ENCODE results near the gene MAP3K8. TPM values are rescaled to one million over a fixed set of nuclear protein-coding genes. Genes with fewer than 3 reads are reported as not detected.

MAP3K8 gene
- total RNA-seq, 2 experiments from 2014 or later, result 54.5 to 56.8 TPM

- CTCF ChIA-PET, result interaction anchor here (1.0 to 2.2 kb wide), 4 partner anchors 10 to 131 kb away, joined by 3 to 4 read pairs (median 4); no protein-coding TSS in a partner anchor
Measured at GRCh38 chr10:30490289-30491000, 56.5 kb downstream of the MAP3K8 start.

GRCh38 chr10:30491204-30491915, 57.4 kb downstream of the MAP3K8 start:
- H3K4me3 Mint-ChIP-seq, result no peak overlapping the region
- H3K27ac Mint-ChIP-seq, result peak overlapping the region; percentile 33
- peaks cover 5% of the 10 kb centered on the region for H3K36me3 Mint-ChIP-seq
- CTCF ChIA-PET, result interaction anchor here (0.7 to 2.2 kb wide), 10 partner anchors 11 to 100 kb away, joined by 3 to 10 read pairs (median 4); no protein-coding TSS in a partner anchor
- H3K27me3 Mint-ChIP-seq, result peaks cover 5% of the 10 kb centered on the region
- no peak for DNase-seq
- ATAC-seq, result no peak
- no peaks in the 10 kb centered on the region for H3K9me3 Mint-ChIP-seq (ENCODE audit: low read depth)
- peaks cover 61% of the 10 kb centered on the region for H3K4me1 Mint-ChIP-seq

More at GRCh38 chr10:30490289-30491000, 56.5 kb downstream of the MAP3K8 start:
- Mint-ChIP-seq H3K27ac (no peak overlapping the region), H3K4me1 (peaks cover 55% of the 10 kb centered on the region), H3K4me3 (no peak overlapping the region), H3K36me3 (peaks cover 5% of the 10 kb centered on the region), H3K27me3 (peaks cover 5% of the 10 kb centered on the region), H3K9me3 (ENCODE audit: low read depth) (no peaks in the 10 kb centered on the region)
- ATAC-seq (no peak), DNase-seq (no peak)

- DNase-seq (no peak), ATAC-seq (peak; percentile 47)
- CTCF ChIA-PET, result interaction anchor here (0.7 to 2.2 kb wide), 10 partner anchors 15 to 78 kb away, joined by 3 to 10 read pairs (median 4); no protein-coding TSS in a partner anchor
- peaks cover 68% of the 10 kb centered on the region for H3K4me1 Mint-ChIP-seq
- no peak overlapping the region for H3K4me3 Mint-ChIP-seq
- peaks cover 5% of the 10 kb centered on the region for H3K27me3 Mint-ChIP-seq
- H3K9me3 Mint-ChIP-seq (ENCODE audit: low read depth), result no peaks in the 10 kb centered on the region
- H3K36me3 Mint-ChIP-seq, result peaks cover 5% of the 10 kb centered on the region
- peak overlapping the region; percentile 33 for H3K27ac Mint-ChIP-seq
Measured at GRCh38 chr10:30491916-30492515, 58.0 kb downstream of the MAP3K8 start.

DNA sequence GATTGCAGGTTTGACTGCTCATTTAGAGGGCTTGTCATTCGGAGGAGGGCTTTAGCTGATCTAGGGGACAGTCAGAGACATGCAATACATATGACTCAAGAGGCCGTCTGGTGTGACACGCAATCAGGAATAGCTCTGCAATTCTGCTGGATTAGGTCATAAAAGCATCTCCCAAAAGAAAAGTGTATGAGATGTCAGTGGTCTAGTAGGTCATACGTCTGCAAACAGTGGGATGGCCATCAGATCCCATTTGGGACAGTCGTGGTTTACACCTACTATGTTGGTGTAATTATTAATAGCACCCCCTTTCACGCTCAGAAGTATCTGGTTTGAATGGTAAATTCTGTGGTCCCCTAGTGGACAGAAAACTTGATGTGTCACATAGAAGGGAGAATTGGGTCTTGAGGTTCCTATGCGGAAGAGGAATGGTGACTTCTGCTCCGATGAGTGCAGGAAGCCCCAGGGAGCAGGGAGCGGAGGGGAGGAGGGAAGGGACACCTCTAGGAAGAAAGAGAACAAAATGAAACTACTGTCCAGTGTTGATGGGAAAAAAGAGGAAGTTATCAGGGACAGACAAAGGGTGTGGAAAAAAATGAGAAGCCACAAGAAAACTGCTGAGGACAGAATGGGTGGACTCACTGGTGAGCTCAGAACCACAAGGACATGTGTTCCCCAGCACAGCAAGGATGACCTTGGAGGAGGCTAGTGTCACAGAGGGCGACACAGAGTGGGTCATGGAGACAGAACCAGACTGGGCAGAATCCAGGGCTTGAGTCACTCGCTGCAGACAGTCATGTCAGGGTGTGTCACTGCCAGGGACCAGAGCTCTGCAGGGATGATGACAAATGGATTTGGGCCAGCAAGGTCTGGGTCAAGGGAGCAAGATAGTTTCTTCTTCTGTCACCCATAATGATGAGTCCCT, 59.9 kb downstream of the MAP3K8 start:
- ATAC-seq, result no peak
- Mint-ChIP-seq H3K4me3 (no peak overlapping the region), H3K36me3 (peaks cover 7% of the 10 kb centered on the region), H3K27me3 (no peaks in the 10 kb centered on the region), H3K4me1 (peaks cover 79% of the 10 kb centered on the region), H3K9me3 (ENCODE audit: low read depth) (no peaks in the 10 kb centered on the region), H3K27ac (peak overlapping the region; percentile 14)
- CTCF ChIA-PET, result interaction anchor here (0.8 to 2.2 kb wide), 5 partner anchors 12 to 72 kb away, joined by 3 to 10 read pairs (median 3); no protein-coding TSS in a partner anchor
- no peak for DNase-seq

GRCh38 chr10:30494558-30494957, 60.6 kb downstream of the MAP3K8 start:
- no peaks in the 10 kb centered on the region for H3K9me3 Mint-ChIP-seq (ENCODE audit: low read depth)
- CTCF ChIA-PET, result no interaction called here
- H3K27me3 Mint-ChIP-seq, result no peaks in the 10 kb centered on the region
- DNase-seq, result no peak
- H3K27ac Mint-ChIP-seq, result peak overlapping the region; percentile 9
- no peak overlapping the region for H3K4me3 Mint-ChIP-seq
- ATAC-seq, result no peak
- H3K4me1 Mint-ChIP-seq, result peaks cover 85% of the 10 kb centered on the region
- H3K36me3 Mint-ChIP-seq, result peaks cover 10% of the 10 kb centered on the region

GRCh38 chr10:30495687-30496086, 61.7 kb downstream of the MAP3K8 start:
- H3K9me3 Mint-ChIP-seq (ENCODE audit: low read depth), result no peaks in the 10 kb centered on the region
- no peak for DNase-seq
- peak overlapping the region; percentile 4 for H3K27ac Mint-ChIP-seq
- H3K4me3 Mint-ChIP-seq, result no peak overlapping the region
- peaks cover 12% of the 10 kb centered on the region for H3K36me3 Mint-ChIP-seq
- no peaks in the 10 kb centered on the region for H3K27me3 Mint-ChIP-seq
- H3K4me1 Mint-ChIP-seq, result peaks cover 90% of the 10 kb centered on the region
- no peak for ATAC-seq
- CTCF ChIA-PET, result no interaction called here

- no peak overlapping the region for H3K4me3 Mint-ChIP-seq
- DNase-seq (no peak), ATAC-seq (no peak)
- H3K27me3 Mint-ChIP-seq, result no peaks in the 10 kb centered on the region
- CTCF ChIA-PET, result interaction anchor here (1.2 kb wide), 1 partner anchor 28 kb away, joined by 3 read pairs; no protein-coding TSS in a partner anchor
- H3K36me3 Mint-ChIP-seq, result peaks cover 9% of the 10 kb centered on the region
- no peaks in the 10 kb centered on the region for H3K9me3 Mint-ChIP-seq (ENCODE audit: low read depth)
- peaks cover 87% of the 10 kb centered on the region for H3K4me1 Mint-ChIP-seq
- H3K27ac Mint-ChIP-seq, result peak overlapping the region; percentile 92
Measured at GRCh38 chr10:30499816-30500215, 65.8 kb downstream of the MAP3K8 start.

DNA sequence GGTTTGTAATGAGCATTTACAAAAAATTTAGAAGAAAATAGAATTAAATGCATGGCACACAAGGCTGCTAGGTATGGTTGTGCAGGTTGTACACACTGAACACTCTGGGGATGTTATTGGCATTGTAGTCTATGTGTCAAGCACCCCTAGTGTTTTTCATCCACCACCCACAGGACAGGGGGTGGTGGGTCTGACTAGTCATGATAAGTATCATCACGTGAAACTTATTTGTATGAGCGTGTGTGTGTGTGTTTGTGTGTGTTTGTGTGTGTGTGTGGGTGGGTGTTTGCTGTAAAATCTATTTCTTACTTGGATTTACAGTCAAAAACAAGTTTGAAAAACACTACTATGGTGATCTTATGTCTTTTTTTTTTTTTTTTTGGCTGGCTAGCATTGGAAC, 66.5 kb downstream of the MAP3K8 start:
- ATAC-seq (no peak), DNase-seq (no peak)
- H3K4me3 Mint-ChIP-seq, result no peak overlapping the region
- peak overlapping the region; percentile 92 for H3K27ac Mint-ChIP-seq
- peaks cover 89% of the 10 kb centered on the region for H3K4me1 Mint-ChIP-seq
- CTCF ChIA-PET, result interaction anchor here (0.6 to 3.0 kb wide), 5 partner anchors 15 to 110 kb away, joined by 3 to 20 read pairs (median 5); no protein-coding TSS in a partner anchor
- no peaks in the 10 kb centered on the region for H3K9me3 Mint-ChIP-seq (ENCODE audit: low read depth)
- H3K36me3 Mint-ChIP-seq, result peaks cover 9% of the 10 kb centered on the region
- no peaks in the 10 kb centered on the region for H3K27me3 Mint-ChIP-seq

DNA sequence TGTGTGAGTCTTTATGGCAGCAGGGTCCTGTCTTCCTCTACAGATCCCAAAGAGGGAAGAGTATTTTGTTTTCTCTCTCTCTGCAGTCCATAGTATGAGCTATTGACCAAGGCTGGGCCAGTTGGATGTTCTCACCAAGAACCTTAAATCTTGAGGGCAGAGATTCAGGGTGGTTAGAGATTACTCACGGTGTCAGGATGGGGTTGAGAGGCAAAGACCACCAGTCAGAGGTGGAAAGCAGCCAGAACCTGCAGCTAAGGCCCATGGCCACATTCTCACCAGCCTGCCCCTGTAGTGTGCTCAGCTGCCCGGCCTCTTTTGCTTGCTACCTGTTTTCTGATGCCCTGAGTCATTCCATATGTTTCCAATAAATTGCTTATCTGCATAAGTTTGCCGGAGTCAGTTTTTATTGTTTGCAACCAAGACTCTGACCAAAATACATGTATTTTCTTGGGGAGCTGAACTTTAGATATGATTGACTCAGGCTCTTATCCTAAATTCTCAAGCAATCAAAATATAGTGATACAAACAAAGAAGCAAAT, 67.0 kb downstream of the MAP3K8 start:
- ATAC-seq, result peak; percentile 13
- Mint-ChIP-seq H3K27ac (peak overlapping the region; percentile 92), H3K36me3 (peaks cover 9% of the 10 kb centered on the region), H3K9me3 (ENCODE audit: low read depth) (no peaks in the 10 kb centered on the region), H3K27me3 (no peaks in the 10 kb centered on the region), H3K4me3 (no peak overlapping the region), H3K4me1 (peaks cover 91% of the 10 kb centered on the region)
- CTCF ChIA-PET, result interaction anchor here (0.6 to 3.0 kb wide), 6 partner anchors 15 to 110 kb away, joined by 3 to 20 read pairs (median 4); no protein-coding TSS in a partner anchor
- DNase-seq, result peak; percentile 57

GRCh38 chr10:30502266-30503060, 68.5 kb downstream of the MAP3K8 start:
- Mint-ChIP-seq H3K27me3 (no peaks in the 10 kb centered on the region), H3K4me1 (peaks cover 88% of the 10 kb centered on the region), H3K27ac (peak overlapping the region; percentile 92), H3K4me3 (peak overlapping the region; percentile 63), H3K9me3 (ENCODE audit: low read depth) (no peaks in the 10 kb centered on the region), H3K36me3 (peaks cover 9% of the 10 kb centered on the region)
- DNase-seq, result peak; percentile 94
- peak; percentile 95 for ATAC-seq
- CTCF ChIA-PET, result interaction anchor here (1.0 to 3.0 kb wide), 8 partner anchors 9 to 86 kb away, joined by 3 to 20 read pairs (median 4); no protein-coding TSS in a partner anchor

- no peak overlapping the region for H3K4me3 Mint-ChIP-seq
- H3K27me3 Mint-ChIP-seq, result no peaks in the 10 kb centered on the region
- no peaks in the 10 kb centered on the region for H3K9me3 Mint-ChIP-seq (ENCODE audit: low read depth)
- H3K36me3 Mint-ChIP-seq, result peaks cover 8% of the 10 kb centered on the region
- no peak for DNase-seq
- H3K4me1 Mint-ChIP-seq, result peaks cover 74% of the 10 kb centered on the region
- H3K27ac Mint-ChIP-seq, result peak overlapping the region; percentile 64
- no peak for ATAC-seq
- CTCF ChIA-PET, result interaction anchor here (1.0 to 1.5 kb wide), 4 partner anchors 16 to 78 kb away, joined by 3 to 7 read pairs (median 3); no protein-coding TSS in a partner anchor
Measured at GRCh38 chr10:30503700-30504266, 69.8 kb downstream of the MAP3K8 start.

Measured in activated CD8-positive, alpha-beta memory T cell treated with anti-CD3 and anti-CD28 coated beads, Interleukin-2, amount 10 ng/mL, durations not matched to agents 7 days and 5 days (primary cell).